GM12892 (cell line): ENCODE results near the gene DLG5.

ENCODE experiments used
- POLR2A ChIP-seq: IDR thresholded peaks from 2 replicates; pipeline ENCODE4 v1.6.1; 2011; ENCODE audit warnings: low read depth, low read length, control low read depth
- POLR2AphosphoS5 ChIP-seq: IDR thresholded peaks from 2 replicates; pipeline ENCODE4 v1.6.1; 2011; ENCODE audit warnings: low read depth, low read length, control low read depth
- TAF1 ChIP-seq: IDR thresholded peaks from 2 replicates; pipeline ENCODE4 v1.6.1; 2011; ENCODE audit warnings: low read depth, mild to moderate bottlenecking, control low read depth, low read length, borderline replicate concordance

GRCh38 chr10:77763453-77764430 is 162.8 kb downstream of the DLG5 start:
- TF ChIP-seq POLR2AphosphoS5 (no peak), TAF1 (no peak), POLR2A (no peak)
